HG03097 (cell line): Measurements from ENCODE around the gene ARSG.
"Not testable (repeated sequence)": the region's sequence is repeated elsewhere in the genome, so short reads cannot be mapped to it uniquely, and the experiment has no call there.

ENCODE experiments used
- ATAC-seq: cut with Tn5 transposase; IDR thresholded peaks from one replicate; pipeline ENCODE4 v1.9.1; 2021; ENCODE audit not compliant: unreplicated experiment, low FRiP score

ARSG gene

GRCh38 chr17:68365469-68365868, 74.2 kb downstream of the ARSG start:
- no peak for ATAC-seq

GRCh38 chr17:68368387-68368786, 77.1 kb downstream of the ARSG start:
- ATAC-seq: no peak

- ATAC-seq: no peak
Measured at GRCh38 chr17:68375566-68375965, 84.3 kb downstream of the ARSG start.

GRCh38 chr17:68376178-68376577, 84.9 kb downstream of the ARSG start:
- ATAC-seq: not testable (repeated sequence)

- ATAC-seq: no peak
Measured at GRCh38 chr17:68377771-68378267, 86.5 kb downstream of the ARSG start.

- ATAC-seq: no peak
Measured at GRCh38 chr17:68378268-68379176, 87.2 kb downstream of the ARSG start.

- no peak for ATAC-seq
Measured at GRCh38 chr17:68379177-68379510, 87.8 kb downstream of the ARSG start.

- no peak for ATAC-seq
Measured at GRCh38 chr17:68379692-68380677, 88.7 kb downstream of the ARSG start.

- ATAC-seq: no peak
Measured at GRCh38 chr17:68381076-68381900, 90.0 kb downstream of the ARSG start.

GRCh38 chr17:68382582-68383085, 91.3 kb downstream of the ARSG start:
- no peak for ATAC-seq

GRCh38 chr17:68383120-68383442, 91.8 kb downstream of the ARSG start:
- ATAC-seq: no peak

GRCh38 chr17:68383443-68384321, 92.4 kb downstream of the ARSG start:
- no peak for ATAC-seq

- no peak for ATAC-seq
Measured at GRCh38 chr17:68384471-68384870, 93.2 kb downstream of the ARSG start.

GRCh38 chr17:68384941-68385340, 93.6 kb downstream of the ARSG start:
- ATAC-seq: no peak

- no peak for ATAC-seq
Measured at GRCh38 chr17:68385490-68386215, 94.4 kb downstream of the ARSG start.

GRCh38 chr17:68387435-68388218, 96.3 kb downstream of the ARSG start:
- ATAC-seq: no peak

- ATAC-seq: no peak
Measured at GRCh38 chr17:68389041-68389440, 97.7 kb downstream of the ARSG start.
